Measurements from ENCODE around the gene USP17L27.
"Not testable (repeated sequence)": the region's sequence is repeated elsewhere in the genome, so short reads cannot be mapped to it uniquely, and the experiment has no call there.

USP17L27 gene

DNA sequence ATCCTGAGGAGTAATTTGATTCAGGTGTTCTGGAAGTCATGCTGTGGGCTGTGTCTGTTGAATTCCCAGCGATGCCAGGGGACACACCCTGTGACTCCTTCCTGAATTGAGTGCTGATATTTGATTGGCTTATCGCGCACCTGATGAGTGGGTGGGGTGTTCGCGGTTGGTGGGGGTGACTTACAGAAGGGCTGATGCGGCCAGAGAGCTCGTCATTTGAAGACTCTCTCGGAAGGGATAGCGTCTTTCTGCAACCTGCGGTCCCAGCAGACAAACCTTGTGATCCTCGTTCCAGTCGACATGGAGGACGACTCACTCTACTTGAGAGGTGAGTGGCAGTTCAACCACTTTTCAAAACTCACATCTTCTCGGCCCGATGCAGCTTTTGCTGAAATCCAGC is at the start of gene USP17L27:
Gene USP17L27 (plus strand): TSS at position 301 of the 400 bp plus-strand sequence. CDS start 0 bp downstream, at position 301.
- not testable (repeated sequence) for DNase-seq

DNA sequence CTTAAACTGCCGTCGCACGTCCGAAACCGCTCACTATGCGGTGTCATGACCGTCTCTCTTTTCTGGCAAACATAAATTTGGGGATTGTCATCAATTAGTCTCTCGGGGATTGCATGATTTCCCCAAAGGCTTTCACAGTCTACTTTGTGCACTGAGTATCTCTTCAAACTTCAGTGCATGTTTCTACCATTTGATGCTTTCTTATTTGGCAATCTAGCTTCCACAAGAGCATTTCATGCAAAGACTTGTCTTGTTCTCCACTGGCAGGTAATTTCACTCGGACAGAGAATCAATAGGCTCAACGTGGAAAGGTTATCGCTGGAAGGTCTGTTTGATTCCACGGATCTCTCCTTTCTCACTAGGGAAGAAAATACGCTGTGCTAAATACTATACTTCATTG is 19.8 kb upstream of the USP17L27 start:
- not testable (repeated sequence) for DNase-seq

- DNase-seq: not testable (repeated sequence)
Observed at GRCh38 chr4:9324865-9325264, 19.1 kb upstream of the USP17L27 start, which contains the start of gene USP17L24. Gene USP17L24 (plus strand): TSS chr4:9325165. CDS start chr4:9325165, 0 bp downstream.

GRCh38 chr4:9329611-9330010 is 14.3 kb upstream of the USP17L27 start, which contains the start of gene USP17L25:
Gene USP17L25 (plus strand): TSS chr4:9329911. CDS start chr4:9329911, 0 bp downstream.
- not testable (repeated sequence) for DNase-seq

DNA sequence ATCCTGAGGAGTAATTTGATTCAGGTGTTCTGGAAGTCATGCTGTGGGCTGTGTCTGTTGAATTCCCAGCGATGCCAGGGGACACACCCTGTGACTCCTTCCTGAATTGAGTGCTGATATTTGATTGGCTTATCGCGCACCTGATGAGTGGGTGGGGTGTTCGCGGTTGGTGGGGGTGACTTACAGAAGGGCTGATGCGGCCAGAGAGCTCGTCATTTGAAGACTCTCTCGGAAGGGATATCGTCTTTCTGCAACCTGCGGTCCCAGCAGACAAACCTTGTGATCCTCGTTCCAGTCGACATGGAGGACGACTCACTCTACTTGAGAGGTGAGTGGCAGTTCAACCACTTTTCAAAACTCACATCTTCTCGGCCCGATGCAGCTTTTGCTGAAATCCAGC is 9.6 kb upstream of the USP17L27 start, which contains the start of gene USP17L26:
Gene USP17L26 (plus strand): TSS at position 301 of the 400 bp plus-strand sequence. CDS start 0 bp downstream, at position 301.
- not testable (repeated sequence) for DNase-seq

DNA sequence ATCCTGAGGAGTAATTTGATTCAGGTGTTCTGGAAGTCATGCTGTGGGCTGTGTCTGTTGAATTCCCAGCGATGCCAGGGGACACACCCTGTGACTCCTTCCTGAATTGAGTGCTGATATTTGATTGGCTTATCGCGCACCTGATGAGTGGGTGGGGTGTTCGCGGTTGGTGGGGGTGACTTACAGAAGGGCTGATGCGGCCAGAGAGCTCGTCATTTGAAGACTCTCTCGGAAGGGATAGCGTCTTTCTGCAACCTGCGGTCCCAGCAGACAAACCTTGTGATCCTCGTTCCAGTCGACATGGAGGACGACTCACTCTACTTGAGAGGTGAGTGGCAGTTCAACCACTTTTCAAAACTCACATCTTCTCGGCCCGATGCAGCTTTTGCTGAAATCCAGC is 4.8 kb upstream of the USP17L27 start, which contains the start of gene USP17L5:
Gene USP17L5 (plus strand): TSS at position 301 of the 400 bp plus-strand sequence. CDS start 0 bp downstream, at position 301.
- not testable (repeated sequence) for DNase-seq

GRCh38 chr4:9348593-9348992 is 4.6 kb downstream of the USP17L27 start, which contains the start of gene USP17L28:
Gene USP17L28 (plus strand): TSS chr4:9348893. CDS start chr4:9348893, 0 bp downstream.
- not testable (repeated sequence) for DNase-seq

GRCh38 chr4:9350866-9351265 is 6.9 kb downstream of the USP17L27 start:
- not testable (repeated sequence) for DNase-seq

DNA sequence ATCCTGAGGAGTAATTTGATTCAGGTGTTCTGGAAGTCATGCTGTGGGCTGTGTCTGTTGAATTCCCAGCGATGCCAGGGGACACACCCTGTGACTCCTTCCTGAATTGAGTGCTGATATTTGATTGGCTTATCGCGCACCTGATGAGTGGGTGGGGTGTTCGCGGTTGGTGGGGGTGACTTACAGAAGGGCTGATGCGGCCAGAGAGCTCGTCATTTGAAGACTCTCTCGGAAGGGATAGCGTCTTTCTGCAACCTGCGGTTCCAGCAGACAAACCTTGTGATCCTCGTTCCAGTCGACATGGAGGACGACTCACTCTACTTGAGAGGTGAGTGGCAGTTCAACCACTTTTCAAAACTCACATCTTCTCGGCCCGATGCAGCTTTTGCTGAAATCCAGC is 9.4 kb downstream of the USP17L27 start, which contains the start of gene USP17L29:
Gene USP17L29 (plus strand): TSS at position 301 of the 400 bp plus-strand sequence. CDS start 0 bp downstream, at position 301.
- not testable (repeated sequence) for DNase-seq

- DNase-seq: not testable (repeated sequence)
Observed at GRCh38 chr4:9362829-9363228, 18.9 kb downstream of the USP17L27 start, which contains the start of gene USP17L30. Gene USP17L30 (plus strand): TSS chr4:9363129. CDS start chr4:9363129, 0 bp downstream.

DNA sequence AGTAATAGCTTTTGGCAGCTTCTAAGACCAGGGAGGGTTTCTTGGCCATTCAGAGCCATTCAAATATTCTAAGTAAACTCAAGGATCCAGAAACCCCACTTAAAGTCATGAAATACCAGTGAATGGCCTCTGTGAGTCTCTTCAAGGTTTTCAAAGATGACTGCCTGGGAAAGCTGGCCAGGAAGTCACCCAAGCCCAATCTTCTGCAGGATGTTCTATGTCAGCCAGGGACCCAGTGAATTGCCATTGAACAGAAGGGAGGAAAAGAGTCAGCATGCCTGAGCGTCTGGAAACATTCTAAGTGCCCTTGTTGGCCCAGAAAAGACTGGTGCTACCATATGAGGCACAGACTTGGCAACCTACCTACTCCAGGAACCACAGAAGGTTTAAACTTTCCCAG is 35.9 kb downstream of the USP17L27 start:
- not testable (repeated sequence) for DNase-seq

DNA sequence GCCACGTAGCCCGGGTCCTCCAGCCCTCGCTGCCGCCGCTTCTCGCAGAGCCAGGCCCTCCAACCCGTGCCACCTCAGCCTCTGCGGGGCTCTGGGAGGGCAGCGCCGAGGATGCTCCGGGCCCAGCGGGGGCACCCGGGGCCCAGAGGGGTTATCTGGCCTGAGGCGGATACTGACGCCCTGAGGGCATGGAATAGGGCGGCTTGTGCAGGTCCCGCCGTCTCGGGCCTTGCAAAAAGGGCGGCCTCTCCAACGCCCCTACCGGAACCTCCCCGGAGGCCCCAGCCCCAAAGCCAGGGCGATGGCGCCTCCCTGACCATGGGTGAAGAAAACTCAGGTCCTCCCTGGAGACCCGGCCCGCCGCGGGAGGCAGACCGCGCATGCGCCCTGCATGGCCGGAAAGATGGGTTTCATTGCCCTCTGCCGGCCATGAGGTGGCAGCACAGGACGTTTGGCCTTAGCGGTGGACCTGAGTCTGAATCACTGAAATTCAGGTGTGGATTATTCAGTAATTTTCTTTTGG is 37.1 kb downstream of the USP17L27 start:
- not testable (repeated sequence) for DNase-seq

GRCh38 chr4:9384126-9384525 is 40.2 kb downstream of the USP17L27 start:
- no peak for DNase-seq

GRCh38 chr4:9389001-9389400 is 45.1 kb downstream of the USP17L27 start:
- DNase-seq: not testable (repeated sequence)

All from NCI-H774 (cell line).